OCI-LY1 (cell line): Measurements from ENCODE around the gene RAI1.

Source experiments
- H2AFZ ChIP-seq: fragments of 200-600 bp; sonication (generic), shearing (Covaris generic); 2 replicates; pipeline ENCODE4 v1.6.0; 2014; ENCODE audit warnings: antibody characterized with exemption, mild to moderate bottlenecking, low read length
- H3F3A ChIP-seq: fragments of 200-600 bp; sonication (generic), shearing (Covaris generic); 2 replicates; pipeline ENCODE4 v1.6.0; 2014; ENCODE audit warnings: mild to moderate bottlenecking, antibody characterized with exemption, low read length, moderate library complexity; ENCODE audit not compliant: insufficient read depth
- H3K27ac ChIP-seq: fragments of 200-600 bp; sonication (generic); 2 replicates; pipeline ENCODE4 v1.5.1; 2014; ENCODE audit warnings: low read length, mixed run types, mild to moderate bottlenecking, low read depth; ENCODE audit not compliant: poor library complexity, severe bottlenecking
- H3K27me3 ChIP-seq: fragments of 200-600 bp; sonication (generic); 2 replicates; pipeline ENCODE4 v1.6.0; 2014; ENCODE audit warnings: antibody characterized with exemption, mild to moderate bottlenecking, low read length, moderate library complexity; ENCODE audit not compliant: insufficient read depth
- H3K36me3 ChIP-seq: fragments of 200-600 bp; sonication (generic); 2 replicates; pipeline ENCODE4 v1.6.1; 2014; ENCODE audit warnings: mild to moderate bottlenecking, antibody characterized with exemption, low read length, moderate library complexity, mixed read lengths; ENCODE audit not compliant: insufficient read depth
- H3K4me1 ChIP-seq: fragments of 200-600 bp; sonication (generic); 2 replicates; pipeline ENCODE4 v1.5.1; 2014; ENCODE audit warnings: mild to moderate bottlenecking, low read length, moderate library complexity; ENCODE audit not compliant: insufficient read depth, severe bottlenecking
- H3K4me2 ChIP-seq: fragments of 200-600 bp; sonication (generic), shearing (Covaris generic); 2 replicates; pipeline ENCODE4 v1.6.1; 2014; ENCODE audit warnings: low read length
- H3K4me3 ChIP-seq: fragments of 200-600 bp; sonication (generic); 2 replicates; pipeline ENCODE4 v1.5.1; 2014; ENCODE audit warnings: low read length, low read depth, mild to moderate bottlenecking, mixed read lengths; ENCODE audit not compliant: poor library complexity, severe bottlenecking
- H3K79me2 ChIP-seq: fragments of 200-600 bp; shearing (Covaris generic); 2 replicates; pipeline ENCODE4 v1.6.1; 2016; ENCODE audit warnings: mixed run types, low read length, mixed read lengths; ENCODE audit not compliant: insufficient read depth
- H3K9ac ChIP-seq: fragments of 200-600 bp; sonication (generic), shearing (Covaris generic); 2 replicates; pipeline ENCODE4 v1.6.1; 2014; ENCODE audit warnings: mild to moderate bottlenecking, low read length, mixed read lengths
- H3K9me2 ChIP-seq: fragments of 200-600 bp; sonication (generic), shearing (Covaris generic); 2 replicates; pipeline ENCODE4 v1.6.1; 2014; ENCODE audit warnings: low read depth, mild to moderate bottlenecking, low read length, mixed read lengths
- H3K9me3 ChIP-seq: fragments of 200-600 bp; shearing (Covaris generic); 2 replicates; pipeline ENCODE4 v1.6.1; 2014; ENCODE audit warnings: low read length, mixed read lengths
- H4K20me1 ChIP-seq: fragments of 200-600 bp; sonication (generic), shearing (Covaris generic); 2 replicates; pipeline ENCODE4 v1.6.0; 2016; ENCODE audit warnings: mild to moderate bottlenecking, low read length; ENCODE audit not compliant: insufficient read depth
- CTCF ChIP-seq: fragments of 200-600 bp; sonication (generic), shearing (Covaris generic); IDR thresholded peaks from 2 replicates; pipeline ENCODE4 v1.5.1; 2017; ENCODE audit warnings: mild to moderate bottlenecking, antibody characterized with exemption, low read length, moderate library complexity, mixed read lengths
- EZH2 ChIP-seq: fragments of 200-600 bp; sonication (generic), shearing (Covaris generic); IDR thresholded peaks from 2 replicates; pipeline ENCODE4 v1.8.0; 2017; ENCODE audit warnings: borderline replicate concordance, mixed run types, mild to moderate bottlenecking, antibody characterized with exemption, low read length, moderate library complexity, mixed read lengths

Gene RAI1

GRCh38 chr17:17681744-17682292, 560 bp downstream of the RAI1 start:
- peaks cover 14% of the 10 kb centered on the region for H3K4me1 ChIP-seq
- H3K9me2 ChIP-seq, result no peaks in the 10 kb centered on the region
- no peak overlapping the region for H3K27ac ChIP-seq
- H4K20me1 ChIP-seq, result no peaks in the 10 kb centered on the region
- H3K4me2 ChIP-seq, result peak overlapping the region; percentile 68
- no peaks in the 10 kb centered on the region for H3K36me3 ChIP-seq
- TF ChIP-seq EZH2 (no peak), CTCF (no peak)
- no peaks in the 10 kb centered on the region for H3K79me2 ChIP-seq
- H3K27me3 ChIP-seq, result no peaks in the 10 kb centered on the region
- no peak overlapping the region for H2AFZ ChIP-seq
- no peaks in the 10 kb centered on the region for H3K9me3 ChIP-seq
- no peaks in the 10 kb centered on the region for H3F3A ChIP-seq
- no peak overlapping the region for H3K9ac ChIP-seq
- peak overlapping the region; percentile 48 for H3K4me3 ChIP-seq

GRCh38 chr17:17682293-17682736, 1.1 kb downstream of the RAI1 start:
- H2AFZ ChIP-seq, result no peak overlapping the region
- H3K9me2 ChIP-seq, result no peaks in the 10 kb centered on the region
- peak overlapping the region; percentile 48 for H3K4me3 ChIP-seq
- TF ChIP-seq CTCF (no peak), EZH2 (no peak)
- no peaks in the 10 kb centered on the region for H3K36me3 ChIP-seq
- H3K4me1 ChIP-seq, result peaks cover 14% of the 10 kb centered on the region
- no peaks in the 10 kb centered on the region for H3K9me3 ChIP-seq
- H3K9ac ChIP-seq, result no peak overlapping the region
- H3K79me2 ChIP-seq, result no peaks in the 10 kb centered on the region
- H3K4me2 ChIP-seq, result peak overlapping the region; percentile 68
- no peak overlapping the region for H3K27ac ChIP-seq
- H3F3A ChIP-seq, result no peaks in the 10 kb centered on the region
- H4K20me1 ChIP-seq, result no peaks in the 10 kb centered on the region
- no peaks in the 10 kb centered on the region for H3K27me3 ChIP-seq

- peaks cover 14% of the 10 kb centered on the region for H3K4me1 ChIP-seq
- TF ChIP-seq EZH2 (no peak), CTCF (no peak)
- no peaks in the 10 kb centered on the region for H3K79me2 ChIP-seq
Measured at GRCh38 chr17:17682737-17683680, 1.8 kb downstream of the RAI1 start.

More at GRCh38 chr17:17682737-17683680, 1.8 kb downstream of the RAI1 start:
- peak overlapping the region; percentile 68 for H3K4me2 ChIP-seq
- no peaks in the 10 kb centered on the region for H4K20me1 ChIP-seq
- H3K4me3 ChIP-seq, result peak overlapping the region; percentile 48
- no peak overlapping the region; the same call in 1 of the 2 replicates for H3K9ac ChIP-seq
- H3F3A ChIP-seq, result no peaks in the 10 kb centered on the region
- H3K27ac ChIP-seq, result no peak overlapping the region
- no peaks in the 10 kb centered on the region for H3K9me2 ChIP-seq
- no peaks in the 10 kb centered on the region for H3K36me3 ChIP-seq
- no peaks in the 10 kb centered on the region for H3K27me3 ChIP-seq
- H2AFZ ChIP-seq, result no peak overlapping the region
- no peaks in the 10 kb centered on the region for H3K9me3 ChIP-seq
